GM18951 (cell line): ENCODE results near the gene CARMIL1.
"Not testable (repeated sequence)": the region's sequence is repeated elsewhere in the genome, so short reads cannot be mapped to it uniquely, and the experiment has no call there.

Experiments
- POLR2A ChIP-seq: IDR thresholded peaks from 4 replicates; pipeline ENCODE4 v1.6.1; 2011; ENCODE audit warnings: mild to moderate bottlenecking; ENCODE audit not compliant: insufficient read length, insufficient read depth; ENCODE audit errors: extremely low read depth
- in situ Hi-C: fragments of 300-500 bp; cut with MboI; formaldehyde crosslinking; loops from one replicate; pipeline ENCODE4 v1.12.0; 2022; ENCODE audit warnings: low sequenced_read_pairs, mixed read lengths, inconsistent platforms; ENCODE audit not compliant: unreplicated experiment

The CARMIL1 gene

DNA sequence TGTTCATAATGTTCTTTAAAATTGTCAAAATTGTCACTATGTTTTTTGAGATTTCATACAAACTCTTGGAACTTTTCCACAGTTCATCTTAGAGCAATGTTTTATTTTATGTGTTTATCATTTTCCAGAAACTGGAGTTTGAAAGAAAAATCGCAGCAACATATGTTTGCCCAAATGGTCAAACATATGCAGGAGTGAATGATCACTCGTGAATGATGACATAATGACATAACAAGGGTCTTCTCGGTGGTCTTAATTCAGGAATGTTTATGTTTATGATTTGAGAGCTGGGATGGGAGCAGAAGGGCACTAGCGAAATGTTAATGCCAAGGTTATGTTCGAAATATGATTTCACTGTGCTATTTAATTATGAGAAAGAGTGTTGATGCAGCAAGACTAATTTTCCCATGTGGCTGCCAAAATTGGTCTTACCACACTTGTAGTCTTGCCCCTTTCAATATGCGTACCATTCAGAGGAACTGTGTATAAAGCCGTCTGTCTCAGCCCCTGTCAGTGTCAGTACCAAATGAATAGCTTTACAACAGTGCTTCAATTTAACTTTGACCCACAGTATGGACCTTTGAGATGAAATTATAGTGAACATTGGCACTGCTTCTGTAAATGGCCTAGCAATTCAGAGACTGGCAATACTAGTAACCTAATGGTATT, 152.3 kb downstream of the CARMIL1 start:
- no peak for TF ChIP-seq POLR2A
- in situ Hi-C loops: no loop called here

DNA sequence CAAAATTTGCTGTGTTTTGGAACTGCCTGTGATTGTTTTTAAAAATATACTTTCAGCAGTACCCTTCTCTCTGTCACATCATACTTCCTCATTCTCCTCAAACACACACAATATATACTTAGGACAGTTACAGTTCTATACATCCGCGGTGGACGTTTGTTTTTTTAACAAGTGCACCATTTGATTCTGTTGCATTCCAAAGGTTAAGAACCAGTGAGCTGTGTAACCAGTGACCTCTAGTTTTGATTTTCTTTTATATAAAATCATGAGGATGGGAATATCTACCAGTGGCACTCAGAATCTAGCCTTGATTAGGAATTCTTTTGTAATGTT, 152.8 kb downstream of the CARMIL1 start:
- in situ Hi-C loops: no loop called here
- no peak for TF ChIP-seq POLR2A

DNA sequence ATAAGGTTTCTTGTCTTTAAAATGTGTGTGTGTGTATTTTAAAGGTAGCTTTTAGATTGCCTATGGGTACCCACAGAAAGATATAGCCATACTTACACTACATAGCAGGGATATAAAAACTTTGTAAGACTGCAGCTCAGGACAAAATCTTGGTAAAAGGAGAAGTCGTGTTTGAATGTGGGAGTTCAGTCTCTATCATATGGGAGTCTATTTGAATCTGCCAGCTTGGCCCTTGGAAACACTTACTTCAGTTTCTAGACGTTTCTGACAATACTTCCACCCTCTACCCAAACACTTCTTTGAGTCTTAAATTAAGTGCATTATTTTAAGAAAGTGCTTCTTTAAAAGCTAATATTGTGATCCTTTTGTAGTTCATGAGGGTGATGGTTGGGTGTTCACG, 155.7 kb downstream of the CARMIL1 start:
- in situ Hi-C loops: no loop called here
- no peak for TF ChIP-seq POLR2A

DNA sequence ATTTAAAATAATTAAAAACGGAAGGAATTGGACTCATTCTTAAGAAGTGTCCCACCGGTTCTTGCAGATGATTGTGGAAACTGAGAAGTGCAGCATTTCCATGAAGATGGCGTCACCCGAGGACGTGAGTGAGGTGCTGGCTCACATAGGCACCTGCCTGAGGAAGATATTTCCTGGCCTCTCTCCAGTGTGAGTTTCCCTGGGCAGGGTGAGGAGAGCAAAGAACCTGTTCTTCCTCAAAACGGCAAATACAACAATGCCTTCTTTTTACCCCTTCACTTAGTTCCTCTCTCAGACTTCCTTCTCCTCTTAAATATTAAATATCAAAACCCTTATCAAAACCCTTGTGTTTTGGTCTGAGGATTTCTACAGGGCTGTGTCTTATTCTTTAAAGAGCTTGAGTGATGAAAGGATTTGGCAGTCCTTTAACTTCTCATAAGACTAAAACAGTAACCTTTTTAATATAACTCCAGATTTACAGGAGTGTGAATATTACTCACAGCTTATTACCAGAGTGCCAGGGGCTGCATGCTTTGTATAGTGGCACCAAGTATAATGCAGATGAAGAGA, 156.3 kb downstream of the CARMIL1 start:
- in situ Hi-C loops: no loop called here
- no peak for TF ChIP-seq POLR2A

DNA sequence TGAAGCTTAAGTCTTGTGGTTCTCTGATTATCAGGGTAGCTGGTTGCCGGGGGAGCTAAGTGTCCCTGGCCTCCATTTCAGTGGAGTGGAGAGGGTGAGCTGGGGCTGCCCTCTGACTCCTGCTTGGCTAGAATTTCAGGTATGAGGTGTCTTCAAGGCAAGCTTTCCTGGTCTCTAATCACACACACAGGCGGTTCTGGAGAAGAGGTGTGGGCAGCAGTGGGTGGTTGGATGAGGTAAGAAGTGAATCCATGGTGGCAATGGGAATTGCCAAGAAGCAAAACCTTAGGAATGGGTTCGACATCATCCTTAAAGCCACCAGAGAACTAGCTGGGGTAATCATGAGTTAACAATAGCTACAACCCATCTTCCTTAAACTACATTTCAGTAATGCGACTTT, 157.6 kb downstream of the CARMIL1 start:
- no peak for TF ChIP-seq POLR2A
- in situ Hi-C loops: no loop called here

DNA sequence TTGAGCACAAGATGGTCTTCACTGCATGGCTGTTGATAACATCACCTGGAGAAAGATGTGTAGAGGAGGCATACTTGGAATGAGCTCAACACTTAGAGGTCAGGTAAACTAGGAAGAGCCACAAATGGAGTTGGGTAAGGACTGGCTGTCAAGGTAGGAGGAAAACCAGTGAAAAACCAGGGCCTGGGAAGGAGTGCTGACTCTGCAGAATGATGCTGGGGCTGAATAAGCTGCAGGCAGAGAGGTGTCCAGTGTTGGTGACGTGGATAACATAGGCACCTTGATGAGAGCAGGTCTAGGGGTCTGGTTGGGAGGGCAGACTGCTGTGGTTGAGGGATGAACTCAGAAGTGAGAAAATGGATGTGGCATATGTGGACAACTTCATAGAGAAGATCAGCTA, 160.2 kb downstream of the CARMIL1 start:
- no peak for TF ChIP-seq POLR2A
- in situ Hi-C loops: no loop called here

DNA sequence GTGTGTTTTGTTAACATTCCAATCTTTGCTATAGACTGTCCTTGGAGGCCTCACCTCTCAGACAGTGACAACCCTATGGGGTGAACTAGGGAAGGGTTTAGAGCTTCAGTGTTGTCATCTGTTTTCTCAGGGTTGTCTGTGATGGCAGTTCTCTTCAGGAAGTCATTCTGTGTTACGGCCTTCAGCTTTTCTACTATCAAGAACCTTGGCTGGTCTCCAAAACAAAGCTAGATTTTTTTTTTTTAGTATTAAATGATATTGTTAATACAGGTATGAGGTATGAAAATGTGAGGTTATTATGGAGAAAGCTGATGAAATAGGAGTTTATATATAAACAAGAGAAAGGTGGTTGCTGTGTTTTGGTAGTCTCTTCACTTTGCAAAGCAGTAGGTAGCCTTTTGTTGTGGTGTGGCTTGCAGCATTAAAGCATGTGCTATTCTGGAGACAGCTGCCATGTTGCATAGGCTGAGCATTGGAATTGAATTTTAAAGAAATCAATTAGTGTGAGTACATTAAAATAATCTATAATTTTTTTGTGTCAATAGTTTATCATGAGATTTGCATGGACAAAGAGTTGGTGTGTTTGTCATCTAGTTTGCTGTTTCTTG, 162.6 kb downstream of the CARMIL1 start:
- in situ Hi-C loops: no loop called here
- no peak for TF ChIP-seq POLR2A

DNA sequence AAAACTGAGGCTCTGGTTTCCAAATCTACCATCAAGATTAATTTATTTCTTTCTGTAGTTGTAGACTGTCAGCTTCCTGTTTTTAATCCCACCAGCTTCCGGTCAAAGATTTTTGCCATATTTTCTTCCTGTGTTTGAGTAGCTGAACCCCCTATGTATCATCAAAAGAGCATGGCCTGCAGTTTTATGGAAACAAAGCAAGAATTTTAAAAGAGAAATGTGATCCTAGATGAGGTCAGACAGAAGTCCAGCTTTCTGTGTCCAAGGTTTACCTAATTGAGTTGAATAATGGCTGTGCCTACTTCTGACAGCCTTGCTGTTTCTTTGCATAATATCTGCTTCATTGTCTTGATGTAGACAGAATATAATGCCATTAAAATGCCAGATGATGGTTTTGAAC, 163.7 kb downstream of the CARMIL1 start:
- in situ Hi-C loops: no loop called here
- no peak for TF ChIP-seq POLR2A

DNA sequence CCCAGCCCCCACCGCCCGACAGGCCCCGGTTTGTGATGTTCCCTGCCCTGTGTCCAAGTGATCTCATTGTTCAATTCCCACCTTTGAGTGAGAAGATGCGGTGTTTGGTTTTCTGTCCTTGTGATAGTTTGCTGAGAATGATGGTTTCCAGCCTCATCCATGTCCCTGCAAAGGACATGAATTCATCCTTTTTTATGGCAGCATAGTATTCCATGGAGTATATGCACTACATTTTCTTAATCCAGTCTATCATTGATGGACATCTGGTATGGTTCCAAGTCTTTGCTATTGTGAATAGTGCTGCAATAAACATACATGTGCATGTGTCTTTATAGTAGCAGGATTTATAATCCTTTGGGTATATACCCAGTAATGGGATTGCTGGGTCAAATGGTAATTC, 165.3 kb downstream of the CARMIL1 start:
- in situ Hi-C loops: not testable (repeated sequence)

DNA sequence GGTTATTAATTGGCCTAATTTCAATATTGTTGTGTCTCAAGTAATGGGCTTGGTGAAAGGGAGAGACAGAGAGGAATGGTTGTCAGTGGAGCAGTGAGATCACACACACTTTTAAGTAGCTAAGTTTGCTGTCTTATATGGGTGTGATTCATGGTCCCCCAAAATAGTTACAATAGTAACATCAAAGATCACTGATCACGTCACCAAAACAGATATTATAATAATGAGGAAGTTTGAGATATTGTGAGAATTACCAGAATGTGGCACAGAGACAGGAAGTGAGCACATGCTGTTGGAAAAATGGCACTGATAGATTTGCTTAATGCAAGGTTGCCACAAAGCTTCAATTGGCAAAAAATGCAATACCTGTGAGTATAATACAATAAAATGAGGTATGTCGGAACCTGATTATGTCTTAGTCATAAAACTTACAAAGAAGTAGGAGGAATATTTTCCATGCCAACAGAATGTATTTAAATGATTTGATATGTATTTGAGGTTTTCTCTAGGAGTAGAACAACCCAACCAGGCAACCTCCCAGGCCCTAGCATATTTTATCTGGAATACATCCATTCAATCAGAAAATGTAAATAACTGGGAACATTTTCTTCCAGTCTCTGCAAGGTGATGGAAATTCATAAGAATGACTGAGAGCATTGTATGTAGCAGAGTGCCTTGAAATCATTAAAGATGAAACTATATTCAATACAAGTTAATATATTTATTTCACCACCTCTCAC, 167.8 kb downstream of the CARMIL1 start:
- no peak for TF ChIP-seq POLR2A
- in situ Hi-C loops: no loop called here

DNA sequence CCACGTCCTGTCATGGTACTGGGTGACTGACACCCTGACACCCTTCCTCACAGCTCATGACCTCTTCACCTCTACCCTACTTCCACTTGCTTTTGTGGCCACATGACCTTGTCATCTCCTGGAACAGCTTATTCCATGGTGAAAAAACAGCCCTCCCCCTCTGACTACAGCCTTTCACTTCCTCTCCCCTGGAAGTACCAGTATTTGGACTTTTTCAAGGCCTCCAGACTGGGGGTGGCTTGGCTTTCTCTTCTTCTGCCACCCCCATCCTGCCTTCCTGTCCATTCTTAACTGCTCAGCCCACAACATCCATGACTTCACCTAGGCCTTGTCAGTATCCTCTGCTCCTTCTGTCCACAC, 168.4 kb downstream of the CARMIL1 start:
- no peak for TF ChIP-seq POLR2A
- in situ Hi-C loops: no loop called here

DNA sequence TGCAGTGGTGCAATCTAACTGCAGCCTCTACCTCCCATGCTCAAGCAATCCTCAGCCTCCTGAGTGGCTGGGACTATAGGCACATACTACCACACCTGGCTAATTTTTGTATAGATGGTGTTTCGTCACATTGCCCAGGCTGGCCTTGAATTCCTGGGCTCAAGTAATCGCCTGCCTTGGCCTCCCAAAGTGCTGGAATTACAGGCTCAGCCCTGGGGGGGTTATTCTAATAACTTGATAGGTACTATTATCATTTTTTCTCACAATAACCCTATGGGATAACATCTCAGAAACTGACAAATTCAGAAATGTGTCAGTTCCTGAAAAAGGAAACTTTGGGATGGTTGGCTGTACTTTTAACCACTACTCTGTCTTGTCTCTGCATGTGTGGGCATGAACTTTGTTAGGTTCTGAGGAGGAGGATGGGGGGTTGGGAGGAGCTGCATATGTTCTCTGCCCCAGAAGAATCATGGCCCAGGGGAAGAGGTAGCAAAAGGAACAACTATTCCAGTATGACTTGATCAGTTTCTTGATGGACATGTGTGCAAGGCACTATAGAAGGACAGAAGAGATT, 169.9 kb downstream of the CARMIL1 start:
- in situ Hi-C loops: no loop called here

DNA sequence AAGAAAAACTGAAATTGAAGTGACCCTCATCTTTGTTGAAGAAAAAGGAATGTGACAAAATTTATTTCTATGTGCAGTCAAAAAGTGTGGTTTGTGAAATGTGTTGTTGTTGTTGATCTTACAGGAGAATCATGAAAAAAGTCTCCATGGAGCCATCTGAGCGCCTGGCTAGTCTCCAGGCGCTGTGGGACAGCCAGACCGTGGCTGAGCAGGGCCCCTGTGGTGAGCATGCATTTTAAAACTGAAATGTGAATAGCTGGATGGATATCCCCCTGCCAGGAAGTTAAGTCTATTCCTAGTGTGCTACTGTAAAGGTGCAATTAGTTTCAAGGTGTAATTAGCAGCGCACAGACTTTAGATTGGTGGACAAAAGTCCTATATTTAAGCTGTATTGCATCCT, 170.6 kb downstream of the CARMIL1 start:
- in situ Hi-C loops: no loop called here
- no peak for TF ChIP-seq POLR2A

More for the DNA sequence above, 169.9 kb downstream of the CARMIL1 start:
- TF ChIP-seq POLR2A: no peak
